HG03196 (cell line): Measurements from ENCODE around the gene POMGNT1.

Experiments used
- ATAC-seq: cut with Tn5 transposase; IDR thresholded peaks from one replicate; pipeline ENCODE4 v1.9.1; 2021; ENCODE audit not compliant: unreplicated experiment

POMGNT1 gene

GRCh38 chr1:46211051-46211450 lies 12.8 kb upstream of the POMGNT1 start:
- ATAC-seq, result no peak

DNA sequence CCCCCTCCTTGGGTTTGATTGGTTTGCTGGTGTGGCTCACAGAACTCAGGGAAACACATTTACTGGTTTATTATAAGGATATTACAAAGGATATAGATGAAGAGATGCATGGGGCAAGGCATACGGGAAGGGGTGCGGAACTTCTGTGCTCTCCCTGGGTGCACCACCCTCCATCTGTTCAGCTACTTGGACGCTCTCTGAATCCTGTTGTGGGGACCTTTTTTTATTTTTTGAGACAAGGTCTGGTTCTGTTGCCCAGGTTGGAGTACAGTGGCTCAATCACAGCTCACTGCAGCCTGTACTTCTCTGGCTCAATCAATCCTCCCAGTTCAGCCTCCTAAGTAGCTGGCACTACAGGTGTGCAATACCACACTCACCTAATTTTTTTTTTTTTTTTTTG lies 12.3 kb upstream of the POMGNT1 start:
- no peak for ATAC-seq

DNA sequence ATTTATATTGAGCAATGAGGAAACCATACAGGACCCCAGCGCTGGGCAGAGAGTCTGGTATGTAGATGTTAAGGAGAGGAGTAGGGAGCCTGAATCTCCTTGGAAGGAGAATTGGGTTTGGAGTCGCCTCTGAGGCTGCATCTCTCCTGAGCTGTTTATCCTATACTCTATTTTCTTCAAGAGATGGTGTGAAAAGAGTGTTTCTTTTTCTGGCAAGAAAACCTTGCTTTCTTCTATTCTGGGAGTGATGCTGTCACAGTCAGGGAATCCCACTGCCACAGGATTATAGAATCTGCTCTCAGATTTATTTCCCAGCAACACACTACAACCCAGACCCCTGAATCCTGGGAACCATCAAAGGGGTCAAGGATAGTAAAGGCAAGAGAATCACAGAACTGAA lies 8.2 kb upstream of the POMGNT1 start:
- no peak for ATAC-seq

- no peak for ATAC-seq
Measured at GRCh38 chr1:46205791-46206190, 7.6 kb upstream of the POMGNT1 start.

DNA sequence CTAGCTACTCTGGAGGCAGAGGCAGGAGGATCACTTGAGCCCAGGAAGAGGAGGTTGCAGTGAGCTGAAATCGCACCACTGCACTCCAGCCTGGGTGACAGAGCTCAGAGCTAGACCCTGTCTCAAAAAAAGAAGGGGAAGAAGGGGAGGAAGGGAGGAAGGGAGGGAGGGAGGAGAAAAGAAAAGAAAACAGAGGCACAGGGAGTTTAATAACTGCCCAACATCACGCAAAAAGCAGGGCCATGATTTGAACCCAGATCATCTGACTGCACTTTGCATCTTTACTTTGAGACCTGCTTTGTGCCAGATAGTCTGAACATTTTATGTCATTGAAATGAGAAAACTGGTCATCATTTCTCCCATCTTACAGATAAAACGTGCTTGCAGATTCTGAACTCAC lies 6.9 kb upstream of the POMGNT1 start:
- ATAC-seq, result no peak

DNA sequence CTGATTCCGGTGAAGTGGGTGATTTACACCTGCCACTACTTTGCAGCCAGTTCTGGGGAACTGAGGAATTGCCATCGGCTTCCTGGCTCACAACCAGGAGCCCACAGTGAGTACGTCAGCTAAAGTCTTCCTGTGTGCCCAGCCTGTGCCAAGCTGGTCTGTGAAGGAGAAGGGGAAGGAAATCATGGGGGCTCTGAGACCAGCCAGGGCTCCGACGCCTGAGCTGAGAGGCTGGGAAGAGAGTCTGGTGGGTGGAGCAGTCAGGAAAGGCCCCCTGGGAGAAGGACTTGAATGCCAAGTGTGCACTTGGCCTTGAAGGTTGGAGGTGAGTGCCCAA lies 6.1 kb upstream of the POMGNT1 start:
- ATAC-seq, result no peak

GRCh38 chr1:46203738-46204405 lies 5.6 kb upstream of the POMGNT1 start:
- no peak for ATAC-seq

DNA sequence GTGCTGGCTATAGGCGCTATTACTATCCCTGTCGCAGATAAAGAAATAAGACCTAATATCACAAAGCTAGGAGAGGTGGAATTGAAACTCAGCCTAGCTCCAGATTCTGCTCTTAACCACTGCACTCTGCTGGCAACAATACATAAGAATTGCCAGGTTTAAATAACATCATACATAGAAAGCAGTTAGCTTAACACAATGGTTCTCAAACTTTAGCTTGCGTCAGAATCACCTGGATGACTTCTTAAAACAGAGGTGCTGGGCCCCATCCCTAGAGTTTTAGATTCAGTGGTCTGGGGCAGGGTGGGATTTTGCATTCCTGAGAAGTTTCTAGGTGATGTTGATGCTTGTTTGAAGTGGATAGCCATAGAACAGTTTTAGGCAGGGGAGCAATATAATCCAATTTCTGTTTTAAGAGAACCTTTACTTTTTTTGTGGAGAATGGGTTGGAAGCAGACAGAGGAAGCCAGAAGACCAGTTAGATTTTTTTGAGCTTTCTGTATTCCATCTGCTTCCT lies 1.1 kb upstream of the POMGNT1 start:
- no peak for ATAC-seq

DNA sequence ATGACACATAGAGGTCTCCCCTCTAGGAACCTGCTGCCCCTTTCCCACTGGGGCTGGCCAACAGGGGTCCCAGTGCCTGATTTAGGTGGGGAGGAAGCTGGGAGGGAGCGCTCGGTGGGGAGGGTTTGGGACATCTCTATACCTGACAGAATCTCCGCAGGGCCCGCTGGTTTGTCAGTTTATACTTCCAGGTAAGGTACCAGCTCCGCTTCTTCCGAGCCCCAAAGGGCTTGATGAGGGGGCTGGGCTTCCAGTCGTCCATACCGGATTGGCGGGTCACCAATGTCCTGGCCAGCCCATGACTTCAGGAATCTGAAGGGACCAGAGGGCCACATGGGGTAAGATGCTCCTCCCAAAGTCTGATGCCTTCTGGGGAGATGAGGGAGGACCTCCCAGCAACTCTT lies 672 bp downstream of the POMGNT1 start:
- no peak for ATAC-seq

GRCh38 chr1:46196609-46197008 lies 1.6 kb downstream of the POMGNT1 start:
- no peak for ATAC-seq

DNA sequence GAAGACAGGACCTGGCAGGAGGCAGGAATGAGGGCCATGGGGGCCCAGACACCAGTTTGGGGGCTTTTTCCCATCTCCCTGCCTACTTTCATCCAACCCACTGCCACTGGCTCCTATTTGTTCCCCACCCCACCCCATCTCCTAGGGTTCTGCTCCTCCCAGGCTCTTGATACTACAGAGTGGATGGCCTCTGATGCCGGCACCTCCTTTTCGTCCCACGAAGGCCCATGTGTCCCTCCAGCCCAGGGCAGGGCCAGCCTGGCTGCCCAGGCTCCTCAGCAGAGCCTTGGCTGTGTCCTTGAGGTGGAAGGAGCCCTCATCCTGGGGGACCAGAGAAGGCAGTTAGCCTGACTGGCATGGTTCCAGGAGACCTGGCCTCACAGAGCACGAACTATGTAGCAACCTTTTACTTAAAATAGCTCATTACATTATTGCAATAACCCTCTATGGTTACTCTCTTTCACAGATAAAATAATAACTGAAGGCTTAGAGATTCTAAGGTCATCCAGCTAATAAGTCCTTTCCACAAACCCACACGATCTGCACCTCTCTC lies 3.5 kb downstream of the POMGNT1 start:
- no peak for ATAC-seq

- ATAC-seq, result no peak
Measured at GRCh38 chr1:46193984-46194570, 4.2 kb downstream of the POMGNT1 start.

DNA sequence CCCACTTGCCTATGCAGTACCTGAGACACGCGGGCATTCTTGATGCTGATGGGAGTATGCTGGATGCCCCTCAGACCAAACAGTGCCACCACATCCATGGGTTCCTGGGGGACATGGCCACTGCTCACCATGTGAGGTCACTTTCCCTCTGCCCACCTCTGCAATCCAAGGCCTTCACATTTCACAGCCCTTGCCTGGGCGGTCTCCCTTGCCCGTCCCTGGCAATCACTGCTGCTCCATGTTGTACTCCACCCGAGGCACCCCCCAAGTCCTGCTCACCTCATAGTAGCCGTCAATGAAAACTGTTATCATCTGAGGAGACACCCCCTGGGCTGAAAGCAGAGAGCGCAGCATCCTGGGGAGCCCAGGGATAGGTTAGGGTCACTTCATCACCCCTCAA lies 4.9 kb downstream of the POMGNT1 start:
- ATAC-seq, result no peak

DNA sequence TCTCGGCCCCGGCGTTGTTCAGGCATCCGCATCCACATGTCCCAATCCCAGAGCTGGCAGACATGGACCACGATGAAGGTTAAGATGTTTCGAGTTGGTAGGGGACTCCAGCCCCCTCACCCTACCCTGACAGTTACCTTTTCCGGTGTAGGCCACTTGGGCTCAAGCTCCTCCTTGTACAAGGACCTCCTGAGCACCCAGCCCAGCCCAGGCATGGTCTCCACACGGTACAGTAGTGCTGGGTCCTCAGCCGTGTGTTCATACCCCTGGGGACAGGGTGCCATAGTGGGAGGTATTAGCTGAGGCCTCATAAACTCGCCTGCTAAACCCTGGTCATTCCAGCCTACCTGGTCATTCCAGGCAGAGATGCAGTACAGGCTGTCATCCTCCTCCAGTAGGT lies 6.1 kb downstream of the POMGNT1 start:
- ATAC-seq, result no peak

DNA sequence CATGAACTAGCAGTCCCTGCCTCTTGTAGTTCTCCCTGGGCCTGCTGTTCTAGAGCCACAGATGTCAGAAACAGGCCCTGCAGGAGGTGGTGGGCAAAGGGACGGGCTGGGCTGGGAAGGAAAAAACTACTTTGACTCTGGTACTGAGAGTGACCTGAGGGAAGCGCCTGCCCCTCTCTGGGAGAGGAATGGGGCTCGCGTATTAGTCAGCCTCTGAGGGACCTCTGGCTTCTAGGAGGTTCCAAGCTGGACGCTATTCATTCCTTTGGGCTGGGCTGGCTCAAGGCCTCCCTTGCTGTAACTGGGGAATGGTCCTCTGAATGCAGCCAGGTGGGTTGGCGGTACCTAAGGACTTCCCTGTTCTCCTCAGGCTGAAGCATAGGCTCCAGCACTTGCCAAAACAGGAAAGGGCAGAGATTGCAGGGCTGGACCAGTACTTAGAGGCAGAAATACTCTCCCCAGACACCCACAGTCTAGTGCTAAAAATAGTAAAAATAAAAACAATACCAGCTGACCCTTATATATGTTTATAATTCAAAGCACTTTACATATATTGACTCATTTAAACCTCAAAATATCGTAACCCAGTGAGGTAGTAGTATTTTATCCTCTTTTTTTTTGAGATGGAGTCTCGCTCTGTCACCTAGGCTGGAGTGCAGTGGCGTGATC lies 7.1 kb downstream of the POMGNT1 start:
- ATAC-seq, result no peak

DNA sequence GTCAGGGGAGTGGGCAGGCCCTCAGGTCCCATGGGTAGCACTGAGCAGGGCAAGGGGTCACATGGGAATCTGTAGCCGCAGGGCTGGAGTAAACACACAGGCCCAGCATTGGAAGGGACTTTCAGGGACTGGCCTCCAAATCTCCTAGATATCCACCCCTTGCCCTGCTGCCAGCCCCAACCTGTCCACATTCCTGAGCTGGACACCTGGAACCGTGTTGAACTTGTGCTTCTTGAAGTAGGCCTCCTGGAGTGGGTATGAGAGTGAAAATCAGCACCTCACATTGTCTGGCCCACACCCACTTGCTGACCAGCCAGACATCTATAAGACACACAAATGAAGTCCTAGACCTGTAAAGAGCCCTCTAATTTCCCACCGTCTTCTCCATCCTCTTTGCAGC lies 7.7 kb downstream of the POMGNT1 start:
- no peak for ATAC-seq

DNA sequence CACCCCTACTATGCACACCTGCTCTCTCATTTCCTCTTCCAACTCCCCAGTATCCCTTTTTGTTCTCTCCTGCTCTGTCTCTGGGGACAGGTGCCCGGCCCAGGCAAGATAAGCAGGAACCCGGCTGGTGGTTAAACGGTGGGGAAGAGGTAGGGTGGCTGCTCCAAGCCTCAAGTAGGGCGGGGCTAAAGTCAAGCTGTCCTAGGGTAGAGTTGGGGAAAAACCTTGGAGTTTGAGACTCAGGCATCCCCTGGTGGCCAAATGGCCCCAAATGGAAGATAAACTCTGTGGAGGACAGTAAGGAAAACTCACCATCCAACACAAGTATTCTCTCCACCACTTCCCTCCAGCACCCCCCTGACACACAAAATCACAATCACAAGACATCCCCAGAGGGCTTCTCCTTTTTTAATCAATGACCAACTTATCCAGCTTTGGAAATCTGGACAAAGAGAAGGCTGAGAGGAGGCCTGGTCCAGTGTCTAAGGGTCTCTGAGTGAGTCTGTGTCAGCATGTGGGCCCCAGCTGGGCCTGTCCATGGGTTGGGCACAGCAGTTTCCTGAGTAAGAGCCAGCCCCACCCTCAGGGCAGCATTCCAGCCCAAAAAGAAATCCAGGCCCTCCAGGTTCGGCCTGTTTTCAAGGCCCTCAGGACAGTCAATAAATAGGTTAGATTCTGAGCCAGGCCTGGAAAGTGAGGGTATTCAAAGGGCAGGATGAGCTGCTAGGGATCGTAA lies 9.8 kb downstream of the POMGNT1 start:
- no peak for ATAC-seq

DNA sequence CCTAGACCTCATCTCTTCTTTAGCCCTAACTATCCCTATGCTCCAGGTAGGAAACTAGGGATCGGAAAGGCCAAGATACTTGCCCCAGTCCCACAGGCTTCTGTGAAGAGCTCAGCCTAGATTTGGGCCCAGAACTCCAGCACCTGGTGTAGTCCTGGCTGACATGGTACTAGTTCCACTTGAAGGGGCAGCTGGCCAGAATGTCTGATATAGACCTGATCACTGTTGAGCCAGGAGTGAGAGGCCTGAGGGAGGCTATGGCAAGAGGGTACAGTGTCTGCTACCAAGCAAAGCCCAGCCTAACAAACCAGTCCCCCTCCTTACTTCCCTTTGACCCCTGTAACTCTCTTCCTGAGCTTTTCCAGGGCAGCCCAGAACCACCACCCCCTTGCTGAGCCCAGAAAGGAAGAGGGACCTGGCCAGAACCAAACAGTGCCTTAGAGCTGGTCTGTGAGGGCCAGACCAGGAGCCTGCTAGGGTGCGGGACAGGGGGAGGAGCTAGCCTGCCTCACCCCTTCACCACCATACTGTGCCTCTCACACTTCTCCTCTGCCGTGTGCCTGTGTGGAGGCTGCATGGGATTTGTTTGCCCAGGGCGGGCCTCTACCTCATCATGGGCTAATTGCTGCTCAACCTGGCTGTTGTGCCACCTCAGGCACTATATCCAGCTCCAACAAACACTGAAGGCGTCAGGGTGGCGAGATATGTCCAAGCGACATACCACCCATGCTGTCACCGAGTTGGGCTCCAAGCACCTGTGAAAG lies 10.9 kb downstream of the POMGNT1 start:
- no peak for ATAC-seq

DNA sequence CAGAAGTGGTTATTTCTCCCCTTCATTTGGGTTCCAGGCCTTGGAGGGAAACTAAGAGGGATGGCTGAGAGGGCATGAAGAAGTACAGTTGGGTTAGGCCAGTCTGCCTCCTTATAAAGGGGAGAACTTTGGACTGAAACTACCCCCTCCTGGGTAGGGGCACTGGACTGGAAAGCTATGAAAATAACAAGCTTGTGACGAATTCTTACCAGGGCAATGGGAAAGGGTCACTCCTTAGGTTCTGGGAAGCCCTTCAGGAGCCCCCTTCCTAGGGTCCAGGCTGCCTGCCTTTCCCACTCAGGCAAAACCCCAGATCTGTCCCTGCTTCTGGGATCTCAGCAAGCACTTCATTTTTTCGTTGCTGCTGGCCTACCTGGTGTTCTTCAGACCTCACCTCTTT lies 12.2 kb downstream of the POMGNT1 start:
- ATAC-seq, result no peak

DNA sequence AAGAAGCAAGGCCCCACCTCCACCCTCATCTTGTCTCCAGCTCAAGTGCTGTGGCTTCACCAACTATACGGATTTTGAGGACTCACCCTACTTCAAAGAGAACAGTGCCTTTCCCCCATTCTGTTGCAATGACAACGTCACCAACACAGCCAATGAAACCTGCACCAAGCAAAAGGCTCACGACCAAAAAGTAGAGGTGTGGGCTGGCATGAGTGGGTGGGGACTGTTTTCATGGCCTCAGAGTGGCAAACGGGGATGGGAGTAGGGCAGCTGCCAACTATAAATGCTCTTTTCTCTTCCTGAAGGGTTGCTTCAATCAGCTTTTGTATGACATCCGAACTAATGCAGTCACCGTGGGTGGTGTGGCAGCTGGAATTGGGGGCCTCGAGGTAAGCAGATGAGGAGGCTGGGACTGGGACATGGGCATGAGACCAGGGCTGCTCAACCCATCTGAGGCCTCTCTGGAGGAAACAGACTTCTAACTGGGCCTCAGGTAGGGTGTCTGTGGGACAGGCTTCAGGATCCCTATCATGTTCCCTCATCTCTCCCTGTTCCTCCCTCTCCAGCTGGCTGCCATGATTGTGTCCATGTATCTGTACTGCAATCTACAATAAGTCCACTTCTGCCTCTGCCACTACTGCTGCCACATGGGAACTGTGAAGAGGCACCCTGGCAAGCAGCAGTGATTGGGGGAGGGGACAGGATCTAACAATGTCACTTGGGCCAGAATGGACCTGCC lies 13.1 kb downstream of the POMGNT1 start:
- no peak for ATAC-seq
